HG02885 (cell line): ENCODE measurements around the gene ABCA2.

Experiments
- ATAC-seq: cut with Tn5 transposase; IDR thresholded peaks from one replicate; pipeline ENCODE4 v1.9.1; 2021; ENCODE audit warnings: mild to moderate bottlenecking; ENCODE audit not compliant: unreplicated experiment, poor library complexity

The ABCA2 gene

GRCh38 chr9:137000177-137000930 lies 27.7 kb downstream of the ABCA2 start:
- ATAC-seq: peak; percentile 69

- ATAC-seq: no peak
Observed at GRCh38 chr9:136997830-136998234, 30.2 kb downstream of the ABCA2 start.

GRCh38 chr9:136997371-136997770 lies 30.7 kb downstream of the ABCA2 start:
- ATAC-seq: no peak

- ATAC-seq: no peak
Observed at GRCh38 chr9:136996361-136997292, 31.4 kb downstream of the ABCA2 start, which contains the start of gene CLIC3. Gene CLIC3, minus strand, starts transcription at chr9:136996568. Its CDS starts 25 bp downstream, at chr9:136996543.

GRCh38 chr9:136995772-136996311 lies 32.2 kb downstream of the ABCA2 start:
- no peak for ATAC-seq

- no peak for ATAC-seq
Observed at GRCh38 chr9:136995362-136995761, 32.7 kb downstream of the ABCA2 start.

GRCh38 chr9:136994888-136995230 lies 33.2 kb downstream of the ABCA2 start:
- ATAC-seq: no peak

- no peak for ATAC-seq
Observed at GRCh38 chr9:136994180-136994887, 33.7 kb downstream of the ABCA2 start.

- no peak for ATAC-seq
Observed at GRCh38 chr9:136992819-136993369, 35.1 kb downstream of the ABCA2 start.

GRCh38 chr9:136991993-136992818 lies 35.8 kb downstream of the ABCA2 start, which contains the start of gene PAXX:
Gene PAXX, plus strand, starts transcription at chr9:136992422. Its CDS starts 22 bp downstream, at chr9:136992444.
- peak; percentile 92 for ATAC-seq

GRCh38 chr9:136990242-136990911 lies 37.7 kb downstream of the ABCA2 start:
- ATAC-seq: no peak

- ATAC-seq: no peak
Observed at GRCh38 chr9:136988872-136989271, 39.2 kb downstream of the ABCA2 start.

- ATAC-seq: no peak
Observed at GRCh38 chr9:136985853-136986252, 42.2 kb downstream of the ABCA2 start.

- no peak for ATAC-seq
Observed at GRCh38 chr9:136985027-136985602, 42.9 kb downstream of the ABCA2 start.

GRCh38 chr9:136984464-136985026 lies 43.5 kb downstream of the ABCA2 start:
- no peak for ATAC-seq

GRCh38 chr9:136983656-136984314 lies 44.3 kb downstream of the ABCA2 start:
- no peak for ATAC-seq

GRCh38 chr9:136983167-136983566 lies 44.9 kb downstream of the ABCA2 start:
- ATAC-seq: no peak
